ENCODE results near the gene FBXL12. TPM values are rescaled to one million over a fixed set of nuclear protein-coding genes. Genes with fewer than 3 reads are reported as not detected.
A peak's percentile ranks its signal among the peaks of the same experiment; 100 is the strongest.
"Not testable (repeated sequence)": the region's sequence is repeated elsewhere in the genome, so short reads cannot be mapped to it uniquely, and the experiment has no call there.

The FBXL12 gene
- total RNA-seq, 2 donors from 2014 or later: 35.5 to 36.0 TPM

DNA sequence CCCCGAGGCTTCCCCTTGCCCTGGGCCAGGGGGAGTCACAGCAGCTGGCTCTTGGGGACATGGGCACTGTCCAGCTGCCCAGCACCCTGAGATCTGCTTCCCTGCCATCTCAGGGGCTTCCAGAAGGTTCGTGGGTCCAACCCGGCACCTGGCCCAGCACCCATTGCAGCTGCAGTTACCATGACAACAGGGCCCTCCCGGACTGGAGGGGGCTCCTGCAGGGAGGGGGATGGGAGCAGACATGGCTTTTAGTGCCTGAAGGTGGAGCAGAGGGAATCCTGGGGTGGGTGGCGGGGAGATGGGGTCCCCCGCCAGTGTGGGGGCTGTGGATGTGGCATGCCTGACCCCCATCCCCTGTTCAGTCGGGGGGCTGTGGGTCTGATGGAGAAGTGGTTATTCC, 30.9 kb upstream of the FBXL12 start:
- Mint-ChIP-seq H3K4me3 (no peak overlapping the region), H3K4me1 (ENCODE audit: low read depth in 2 of 2) (peaks cover 0 to 19% of the 10 kb centered on the region in 2 donors), H3K9me3 (no peaks in the 10 kb centered on the region), H3K36me3 (no peaks in the 10 kb centered on the region), H3K27ac (no peak overlapping the region), H3K27me3 (no peaks in the 10 kb centered on the region)
- no peak for ATAC-seq
- no peak for DNase-seq (ENCODE audit: low spot score)

DNA sequence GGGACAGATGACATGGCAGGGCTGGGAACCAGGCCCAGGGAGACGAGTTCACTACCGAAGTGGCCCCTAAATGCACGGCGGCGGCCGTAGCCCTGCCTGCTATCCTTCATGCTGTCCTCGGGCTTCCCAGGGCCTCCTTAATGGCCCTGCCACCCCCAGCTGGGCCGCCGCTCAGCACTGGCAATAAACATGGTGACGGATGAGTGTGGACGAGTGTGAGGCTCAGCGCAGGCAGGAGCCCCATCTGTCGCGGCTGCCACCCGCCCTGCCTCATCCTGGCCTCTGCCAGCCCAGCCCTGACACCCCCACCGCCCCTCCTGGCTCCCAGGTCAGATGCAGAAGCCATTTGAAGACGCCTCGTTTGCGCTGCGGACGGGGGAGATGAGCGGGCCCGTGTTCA, 29.9 kb upstream of the FBXL12 start:
- H3K27me3 Mint-ChIP-seq: no peaks in the 10 kb centered on the region
- no peaks in the 10 kb centered on the region for H3K9me3 Mint-ChIP-seq
- no peak overlapping the region for H3K4me3 Mint-ChIP-seq
- H3K4me1 Mint-ChIP-seq (ENCODE audit: low read depth in 2 of 2): peaks cover 0 to 21% of the 10 kb centered on the region in 2 donors
- H3K27ac Mint-ChIP-seq: no peak overlapping the region
- ATAC-seq: no peak
- H3K36me3 Mint-ChIP-seq: no peaks in the 10 kb centered on the region
- no peak for DNase-seq (ENCODE audit: low spot score)

DNA sequence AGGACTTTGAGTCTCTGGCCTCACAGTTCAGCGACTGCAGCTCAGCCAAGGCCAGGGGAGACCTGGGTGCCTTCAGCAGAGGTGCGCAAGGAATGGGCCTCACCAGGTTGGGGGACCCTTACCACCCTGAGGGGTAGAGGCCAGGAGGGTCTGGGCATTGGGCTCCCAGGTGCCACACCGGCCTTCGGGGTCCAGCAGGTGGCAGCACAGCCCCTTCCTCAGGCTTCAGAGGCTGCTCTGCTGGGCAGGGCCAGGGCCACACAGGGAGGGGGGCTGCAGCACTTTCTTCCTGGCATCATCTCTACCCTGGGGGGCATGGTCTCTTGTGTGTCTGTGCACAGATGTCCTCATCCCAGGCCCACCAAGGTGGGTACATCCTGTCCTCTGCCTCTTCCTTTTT, 29.2 kb upstream of the FBXL12 start:
- Mint-ChIP-seq H3K4me3 (no peak overlapping the region), H3K36me3 (no peaks in the 10 kb centered on the region), H3K27ac (no peak overlapping the region), H3K27me3 (no peaks in the 10 kb centered on the region), H3K9me3 (no peaks in the 10 kb centered on the region), H3K4me1 (ENCODE audit: low read depth in 2 of 2) (peaks cover 0 to 20% of the 10 kb centered on the region in 2 donors)
- ATAC-seq (peak; percentile 19 to 26), DNase-seq (ENCODE audit: low spot score) (no peak)

DNA sequence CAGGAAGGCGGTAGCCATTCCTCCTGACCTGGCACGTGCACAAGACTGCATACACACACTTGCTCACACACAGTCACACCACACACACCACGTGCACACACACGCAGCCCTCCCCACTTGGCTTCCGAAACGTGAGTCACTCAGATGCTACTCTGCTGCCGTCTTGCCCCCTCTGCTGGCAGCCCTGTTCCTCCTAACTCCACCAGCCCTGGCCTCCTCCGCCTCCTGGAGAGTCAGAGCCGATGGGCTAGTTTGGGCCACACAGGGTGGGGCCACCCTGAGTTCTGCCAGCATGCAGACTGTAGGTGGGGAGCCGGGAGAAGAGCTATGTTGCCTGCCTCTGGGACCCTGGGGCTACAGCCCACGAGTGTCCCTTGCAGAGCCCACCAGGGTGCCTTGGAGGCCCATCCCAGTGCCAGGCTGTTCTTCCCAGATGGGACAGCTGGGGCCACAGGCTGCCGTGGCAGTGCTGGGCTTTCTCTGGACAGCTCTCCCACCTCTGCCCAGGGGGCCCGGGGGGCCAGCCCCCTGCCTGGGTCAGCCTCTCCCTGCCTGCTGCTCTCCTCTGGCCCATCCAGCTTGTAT, 28.3 kb upstream of the FBXL12 start:
- Mint-ChIP-seq H3K4me1 (ENCODE audit: low read depth in 2 of 2) (peaks cover 0 to 20% of the 10 kb centered on the region in 2 donors), H3K4me3 (no peak overlapping the region), H3K9me3 (no peaks in the 10 kb centered on the region), H3K27me3 (no peaks in the 10 kb centered on the region), H3K36me3 (no peaks in the 10 kb centered on the region), H3K27ac (no peak overlapping the region)
- peak in 1 of 2 donors; percentile 32 for ATAC-seq
- no peak for DNase-seq (ENCODE audit: low spot score)

DNA sequence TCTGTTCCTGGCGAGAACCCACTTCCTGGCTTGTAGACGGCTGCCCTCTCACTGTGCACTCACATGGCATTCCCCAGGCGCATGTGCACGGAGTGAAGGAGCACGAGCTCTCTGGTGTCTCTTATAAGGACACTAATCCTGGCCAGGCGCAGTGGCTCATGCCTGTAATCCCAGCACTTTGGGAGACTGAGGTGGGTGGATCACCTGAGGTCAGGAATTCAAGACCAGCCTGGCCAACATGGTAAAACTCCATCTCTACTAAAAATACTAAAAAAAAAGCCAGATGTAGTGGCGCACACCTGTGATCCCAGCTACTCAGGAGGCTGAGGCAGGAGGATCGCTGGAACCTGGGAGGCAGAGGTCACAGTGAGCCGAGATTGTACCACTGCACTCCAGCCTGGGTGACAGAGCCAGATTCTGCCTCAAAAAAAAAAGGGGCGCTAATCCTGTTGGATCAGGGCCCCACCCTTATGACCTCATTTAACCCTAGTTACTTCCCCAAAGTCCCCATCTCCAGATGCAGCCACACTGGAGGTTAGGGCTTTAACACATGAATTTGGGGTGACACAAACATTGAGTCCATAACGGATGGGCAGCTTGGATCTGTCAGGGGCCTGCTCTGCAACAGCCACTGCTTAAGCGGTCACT, 24.9 kb upstream of the FBXL12 start:
- H3K9me3 Mint-ChIP-seq; H3K27me3 Mint-ChIP-seq; ATAC-seq; DNase-seq (ENCODE audit: low spot score); H3K36me3 Mint-ChIP-seq; H3K4me3 Mint-ChIP-seq; H3K27ac Mint-ChIP-seq: not testable (repeated sequence)
- H3K4me1 Mint-ChIP-seq (ENCODE audit: low read depth in 2 of 2): peaks cover 0 to 31% of the 10 kb centered on the region in 2 donors

DNA sequence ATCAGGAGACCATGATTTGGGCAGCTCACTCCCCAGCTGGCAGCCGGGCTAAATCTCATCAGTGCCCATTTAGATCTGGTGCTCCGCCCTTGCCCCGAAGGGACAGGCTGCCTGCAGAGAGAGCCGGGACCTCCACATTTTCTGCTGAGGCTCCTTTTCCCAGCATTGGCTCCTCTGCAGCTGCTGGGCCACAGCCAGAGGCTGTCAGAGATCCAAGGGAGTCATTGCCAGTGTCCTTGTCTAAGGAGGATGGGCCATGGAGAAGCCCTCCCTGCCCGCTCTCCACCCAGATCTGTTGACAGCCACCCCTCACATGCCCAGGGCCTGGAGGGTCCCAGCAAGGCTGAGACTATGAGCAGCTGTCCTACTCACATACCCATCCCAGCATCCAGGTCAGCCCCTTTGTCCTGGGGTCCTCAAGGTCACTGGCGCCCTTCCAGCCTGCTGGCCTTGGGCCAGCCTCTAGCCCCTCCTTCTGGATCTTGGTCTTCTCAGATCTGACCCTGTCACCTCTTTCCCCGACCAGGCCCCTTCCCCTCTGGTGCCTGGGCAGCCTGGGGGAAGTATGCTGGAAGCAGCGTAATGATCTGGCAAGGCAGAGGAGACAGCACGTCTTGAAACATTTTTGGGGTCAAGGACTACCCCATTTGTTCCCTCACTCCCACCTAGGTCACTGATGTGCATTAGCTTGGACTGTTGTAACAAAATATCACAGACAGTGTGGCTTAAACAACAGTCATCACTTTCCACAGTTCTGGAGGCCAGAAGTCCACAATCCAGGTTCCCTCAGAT, 24.2 kb upstream of the FBXL12 start:
- peaks cover 0 to 31% of the 10 kb centered on the region in 2 donors for H3K4me1 Mint-ChIP-seq (ENCODE audit: low read depth in 2 of 2)
- no peak for DNase-seq (ENCODE audit: low spot score)
- no peak overlapping the region for H3K4me3 Mint-ChIP-seq
- no peaks in the 10 kb centered on the region for H3K36me3 Mint-ChIP-seq
- no peak overlapping the region for H3K27ac Mint-ChIP-seq
- H3K9me3 Mint-ChIP-seq: no peaks in the 10 kb centered on the region
- H3K27me3 Mint-ChIP-seq: no peaks in the 10 kb centered on the region
- ATAC-seq: no peak

DNA sequence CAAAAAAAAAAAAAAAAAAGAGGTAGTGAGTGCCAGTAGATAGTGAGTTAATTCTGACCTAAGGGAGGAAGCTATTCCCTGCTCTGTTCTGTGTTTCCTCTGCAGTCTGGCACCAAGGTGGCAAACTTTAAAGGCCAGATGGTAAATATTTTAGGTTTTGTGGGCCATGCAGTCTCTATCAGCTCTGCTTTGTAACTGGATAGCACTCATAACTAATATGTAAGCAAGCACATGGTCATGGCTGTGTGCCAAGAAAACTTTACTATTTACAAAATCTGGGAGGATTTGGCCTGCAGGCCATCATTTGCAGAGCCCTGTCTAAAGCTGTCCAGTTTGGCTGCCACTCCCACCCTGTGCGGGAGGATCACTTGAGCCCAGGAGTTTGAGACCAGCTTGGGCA, 20.5 kb upstream of the FBXL12 start:
- ATAC-seq (no peak), DNase-seq (ENCODE audit: low spot score) (no peak)
- Mint-ChIP-seq H3K27me3 (no peaks in the 10 kb centered on the region), H3K36me3 (no peaks in the 10 kb centered on the region), H3K9me3 (no peaks in the 10 kb centered on the region), H3K27ac (no peak overlapping the region), H3K4me1 (ENCODE audit: low read depth in 2 of 2) (peaks cover 12 to 24% of the 10 kb centered on the region in 2 donors), H3K4me3 (no peak overlapping the region)

DNA sequence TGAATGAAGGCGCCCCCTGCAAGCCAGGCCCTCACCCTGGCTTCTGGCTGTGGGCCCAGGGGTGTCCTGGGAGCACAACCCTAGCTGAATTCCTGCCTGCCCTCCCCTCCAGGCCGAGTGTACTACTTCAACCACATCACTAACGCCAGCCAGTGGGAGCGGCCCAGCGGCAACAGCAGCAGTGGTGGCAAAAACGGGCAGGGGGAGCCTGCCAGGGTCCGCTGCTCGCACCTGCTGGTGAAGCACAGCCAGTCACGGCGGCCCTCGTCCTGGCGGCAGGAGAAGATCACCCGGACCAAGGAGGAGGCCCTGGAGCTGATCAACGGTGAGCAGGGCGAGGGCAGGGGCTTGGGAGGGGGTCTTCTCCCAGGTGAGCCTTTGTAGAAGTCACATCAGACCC, 19.4 kb upstream of the FBXL12 start:
- Mint-ChIP-seq H3K27me3 (no peaks in the 10 kb centered on the region), H3K4me1 (ENCODE audit: low read depth in 2 of 2) (peaks cover 12 to 24% of the 10 kb centered on the region in 2 donors), H3K27ac (no peak overlapping the region), H3K9me3 (no peaks in the 10 kb centered on the region), H3K4me3 (no peak overlapping the region), H3K36me3 (no peaks in the 10 kb centered on the region)
- DNase-seq (ENCODE audit: low spot score): no peak
- ATAC-seq: no peak

DNA sequence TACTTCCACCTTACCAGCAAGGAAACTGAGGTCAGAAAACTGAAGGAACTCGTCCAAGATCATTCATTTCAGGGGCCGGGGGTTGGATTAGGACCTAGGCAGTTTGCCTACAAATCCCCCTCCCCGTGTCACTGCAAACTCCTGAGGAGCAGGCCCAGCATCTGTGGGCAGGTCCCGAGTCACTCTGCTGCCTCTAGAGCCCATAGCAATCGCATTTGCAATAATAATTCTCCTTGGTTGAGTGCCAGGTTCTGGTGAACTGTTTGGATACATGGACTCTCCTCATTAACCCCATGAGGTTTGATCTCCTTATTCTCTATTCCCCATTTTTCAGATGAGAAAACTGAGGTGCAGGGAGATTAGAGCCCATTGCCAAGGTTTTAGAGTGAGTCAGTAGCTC, 17.1 kb upstream of the FBXL12 start:
- peaks cover 12 to 15% of the 10 kb centered on the region in 2 donors for H3K4me1 Mint-ChIP-seq (ENCODE audit: low read depth in 2 of 2)
- H3K9me3 Mint-ChIP-seq: no peaks in the 10 kb centered on the region
- H3K4me3 Mint-ChIP-seq: peak overlapping the region; percentile 88
- no peak for ATAC-seq
- no peaks in the 10 kb centered on the region for H3K27me3 Mint-ChIP-seq
- DNase-seq (ENCODE audit: low spot score): no peak
- peak overlapping the region; percentile 35 to 75 for H3K27ac Mint-ChIP-seq
- no peaks in the 10 kb centered on the region for H3K36me3 Mint-ChIP-seq

DNA sequence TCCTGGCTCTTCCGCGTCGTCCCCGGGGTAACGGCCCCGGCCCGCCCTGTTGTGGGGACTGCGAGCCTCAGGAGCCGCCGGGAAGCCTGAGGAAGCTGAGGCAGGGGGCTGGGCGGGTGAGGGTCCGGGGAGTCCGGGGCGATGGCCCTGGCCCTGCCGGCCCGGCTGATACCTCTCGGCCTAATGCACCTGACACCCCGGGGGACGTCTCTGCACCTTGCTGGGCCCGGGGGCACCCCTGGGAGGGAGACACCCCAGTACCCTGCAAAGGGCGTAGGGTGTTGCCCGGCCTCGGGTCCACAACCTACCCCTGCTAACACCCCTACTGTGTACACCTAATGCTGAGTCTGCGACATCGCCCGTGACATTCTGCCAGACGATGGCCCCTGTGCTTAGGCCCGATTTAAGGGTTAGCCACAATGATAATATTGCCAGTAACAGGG, 16.6 kb upstream of the FBXL12 start:
- no peaks in the 10 kb centered on the region for H3K9me3 Mint-ChIP-seq
- DNase-seq (ENCODE audit: low spot score) (no peak), ATAC-seq (peak in 1 of 2 donors; percentile 0)
- H3K4me1 Mint-ChIP-seq (ENCODE audit: low read depth in 2 of 2): peaks cover 12 to 15% of the 10 kb centered on the region in 2 donors
- peak overlapping the region; percentile 88 for H3K4me3 Mint-ChIP-seq
- peak overlapping the region; percentile 35 to 75 for H3K27ac Mint-ChIP-seq
- no peaks in the 10 kb centered on the region for H3K27me3 Mint-ChIP-seq
- H3K36me3 Mint-ChIP-seq: no peaks in the 10 kb centered on the region

DNA sequence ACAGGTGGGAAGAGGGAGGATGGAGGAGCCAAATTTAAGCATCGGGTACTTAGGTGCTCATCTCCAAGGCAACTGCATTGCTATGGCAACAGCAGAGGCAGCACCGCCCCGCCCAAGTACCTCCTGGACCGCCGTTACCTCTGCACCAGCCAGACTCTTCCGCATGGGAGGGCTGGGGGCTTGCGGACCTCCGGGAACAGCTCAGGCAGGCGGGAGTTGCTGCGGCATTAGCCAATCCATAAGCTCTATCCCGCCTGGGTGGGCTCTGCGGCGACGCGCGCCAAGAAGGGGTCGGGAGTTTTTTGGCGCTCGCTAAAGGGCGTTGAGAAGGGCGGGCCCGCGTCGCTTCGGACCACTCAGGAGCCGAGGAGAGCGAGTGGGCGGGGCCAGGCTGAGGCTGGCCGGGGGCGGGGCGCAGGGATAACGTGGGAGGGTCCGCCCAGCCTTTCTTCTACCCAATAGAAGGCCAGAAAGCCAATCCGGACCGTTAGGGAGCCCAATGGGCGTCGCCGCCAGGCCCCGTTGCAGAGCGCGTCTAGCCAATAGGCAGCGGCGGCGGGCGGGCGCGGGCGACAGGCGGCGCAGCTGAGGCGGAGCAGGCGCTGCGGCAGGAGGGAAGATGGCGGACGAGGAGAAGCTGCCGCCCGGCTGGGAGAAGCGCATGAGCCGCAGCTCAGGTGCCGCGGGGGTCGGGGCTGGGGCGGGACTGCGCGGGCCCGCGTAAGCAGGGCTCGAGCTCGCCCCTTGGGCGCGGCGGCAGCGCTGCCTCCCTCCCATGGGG, 16.0 kb upstream of the FBXL12 start, which contains the start of gene PIN1:
PIN1 (plus strand) TSS at position 593 of the 781 bp plus-strand sequence; CDS start at position 620, 27 bp downstream.
- DNase-seq (ENCODE audit: low spot score) (peak; percentile 99), ATAC-seq (peak; percentile 98 to 99)
- no peaks in the 10 kb centered on the region for H3K9me3 Mint-ChIP-seq
- peak within 1 kb of the TSS; percentile 88 for H3K4me3 Mint-ChIP-seq
- no peaks in the 10 kb centered on the region for H3K36me3 Mint-ChIP-seq
- peaks cover 12 to 15% of the 10 kb centered on the region in 2 donors for H3K4me1 Mint-ChIP-seq (ENCODE audit: low read depth in 2 of 2)
- no peaks in the 10 kb centered on the region for H3K27me3 Mint-ChIP-seq
- peak within 1 kb of the TSS; percentile 45 to 75 for H3K27ac Mint-ChIP-seq

DNA sequence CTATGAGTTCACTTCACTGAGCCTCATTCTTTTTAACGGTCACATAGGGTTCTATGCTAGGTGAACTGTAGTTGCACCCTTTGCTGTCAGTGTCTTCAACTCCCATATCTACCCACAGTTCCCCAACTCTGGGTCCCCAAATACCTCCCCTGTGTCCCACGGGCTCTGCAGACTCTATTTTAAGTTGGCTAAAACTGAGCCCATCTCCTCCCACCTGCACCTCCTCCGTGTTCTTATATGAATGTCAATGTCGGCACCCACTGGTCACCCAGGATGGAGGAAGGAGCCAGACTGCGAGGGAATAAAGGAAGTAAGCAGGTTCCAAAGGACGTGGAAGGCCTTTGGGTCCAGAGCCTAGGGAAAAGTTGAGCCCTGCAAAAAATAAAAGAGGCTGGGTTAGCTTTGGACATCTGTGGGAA, 15.4 kb upstream of the FBXL12 start:
- no peaks in the 10 kb centered on the region for H3K9me3 Mint-ChIP-seq
- H3K27me3 Mint-ChIP-seq: no peaks in the 10 kb centered on the region
- DNase-seq (ENCODE audit: low spot score) (no peak), ATAC-seq (no peak)
- peaks cover 12 to 15% of the 10 kb centered on the region in 2 donors for H3K4me1 Mint-ChIP-seq (ENCODE audit: low read depth in 2 of 2)
- peak overlapping the region; percentile 74 for H3K4me3 Mint-ChIP-seq
- no peaks in the 10 kb centered on the region for H3K36me3 Mint-ChIP-seq
- H3K27ac Mint-ChIP-seq: peak overlapping the region; percentile 45 to 68

DNA sequence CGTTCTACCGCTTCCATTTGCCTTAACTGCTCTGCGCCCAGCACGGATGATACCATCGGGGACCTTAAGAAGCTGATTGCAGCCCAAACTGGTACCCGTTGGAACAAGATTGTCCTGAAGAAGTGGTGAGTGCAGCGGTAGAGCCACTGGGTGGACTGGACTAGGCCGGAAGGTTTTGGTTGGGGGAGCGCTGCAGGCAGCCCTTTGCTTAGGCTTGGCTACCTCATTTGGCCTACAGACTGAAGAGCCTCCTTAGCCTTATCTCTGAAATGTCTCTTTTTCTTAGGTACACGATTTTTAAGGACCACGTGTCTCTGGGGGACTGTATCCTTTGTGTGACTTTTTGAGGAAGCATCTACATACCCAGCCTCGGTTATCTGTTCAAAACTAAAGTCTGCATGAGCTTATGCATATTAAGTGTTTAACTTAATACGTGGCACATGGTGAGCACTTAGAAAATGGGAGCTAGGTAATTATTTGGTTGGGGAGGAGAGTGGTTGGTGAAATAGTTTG, 9.7 kb upstream of the FBXL12 start:
- no peaks in the 10 kb centered on the region for H3K27me3 Mint-ChIP-seq
- no peaks in the 10 kb centered on the region for H3K36me3 Mint-ChIP-seq
- no peak for ATAC-seq
- H3K4me3 Mint-ChIP-seq: peak overlapping the region; percentile 96
- H3K9me3 Mint-ChIP-seq: no peaks in the 10 kb centered on the region
- no peak for DNase-seq (ENCODE audit: low spot score)
- H3K4me1 Mint-ChIP-seq (ENCODE audit: low read depth in 2 of 2): peaks cover 11 to 22% of the 10 kb centered on the region in 2 donors
- peak overlapping the region; percentile 81 to 93 for H3K27ac Mint-ChIP-seq
